DMS114 treated with DMSO at 0.1 percent for 48 hours (cell line): ENCODE measurements around the gene CUEDC1.
A peak's percentile ranks its signal among the peaks of the same experiment; 100 is the strongest.
"Not testable (repeated sequence)": the region's sequence is repeated elsewhere in the genome, so short reads cannot be mapped to it uniquely, and the experiment has no call there.

ENCODE experiments used
- DNase-seq: peaks from one replicate; lab custom pipeline; 2025; ENCODE audit not compliant: unreplicated experiment; lab: John Stamatoyannopoulos, UW

Gene CUEDC1

GRCh38 chr17:57846056-57846945 is 108.9 kb downstream of the CUEDC1 start:
- DNase-seq = not testable (repeated sequence)

- no peak for DNase-seq
Observed at GRCh38 chr17:57842280-57842679, 112.9 kb downstream of the CUEDC1 start.

GRCh38 chr17:57839571-57839923 is 115.7 kb downstream of the CUEDC1 start:
- no peak for DNase-seq

- no peak for DNase-seq
Observed at GRCh38 chr17:57838857-57839570, 116.2 kb downstream of the CUEDC1 start.

- DNase-seq = no peak
Observed at GRCh38 chr17:57838453-57838852, 116.8 kb downstream of the CUEDC1 start.

- no peak for DNase-seq
Observed at GRCh38 chr17:57835333-57835900, 119.8 kb downstream of the CUEDC1 start.

GRCh38 chr17:57834146-57834741 is 121.0 kb downstream of the CUEDC1 start:
- no peak for DNase-seq

- DNase-seq = peak; percentile 37
Observed at GRCh38 chr17:57833179-57833939, 121.9 kb downstream of the CUEDC1 start.

- no peak for DNase-seq
Observed at GRCh38 chr17:57832314-57833178, 122.7 kb downstream of the CUEDC1 start.

- no peak for DNase-seq
Observed at GRCh38 chr17:57830880-57831279, 124.3 kb downstream of the CUEDC1 start.

- no peak for DNase-seq
Observed at GRCh38 chr17:57823469-57824401, 131.5 kb downstream of the CUEDC1 start.

GRCh38 chr17:57819867-57820266 is 135.3 kb downstream of the CUEDC1 start:
- no peak for DNase-seq

GRCh38 chr17:57819285-57819684 is 135.9 kb downstream of the CUEDC1 start:
- no peak for DNase-seq

- DNase-seq = no peak
Observed at GRCh38 chr17:57818066-57818465, 137.1 kb downstream of the CUEDC1 start.

GRCh38 chr17:57817299-57817698 is 137.9 kb downstream of the CUEDC1 start:
- no peak for DNase-seq

- no peak for DNase-seq
Observed at GRCh38 chr17:57814421-57814820, 140.8 kb downstream of the CUEDC1 start.

GRCh38 chr17:57811638-57812280 is 143.5 kb downstream of the CUEDC1 start:
- DNase-seq = no peak
